Liver (tissue), 9 donors: ENCODE data around the gene BPIFB3. TPM values are rescaled to one million over a fixed set of nuclear protein-coding genes. Genes with fewer than 3 reads are reported as not detected.

Experiments
- DNase-seq: peaks from one replicate; pipeline ENCODE4 v3.0.0-alpha.2; 2017; ENCODE audit warnings: low spot score
- H3K27ac ChIP-seq, 2 donors: one replicate each; pipeline ENCODE4 v1.7.0; 2013; ENCODE audit warnings: inconsistent platforms in 2 of 2, low read length in 2 of 2, control low read depth in 1 of 2, low read depth in 1 of 2, mild to moderate bottlenecking in 1 of 2
- H3K27me3 ChIP-seq, 4 donors: one replicate each; pipeline versions ENCODE4 v1.6.1 to v1.7.0; 2013; ENCODE audit warnings: low read length in 3 of 4, inconsistent platforms in 1 of 4, mild to moderate bottlenecking in 1 of 4, moderate library complexity in 1 of 4; ENCODE audit not compliant: control insufficient read depth in 4 of 4, insufficient read depth in 4 of 4
- H3K36me3 ChIP-seq, 4 donors: one replicate each; pipeline versions ENCODE4 v1.6.1 to v1.7.0; 2013; ENCODE audit warnings: low read length in 3 of 4, mild to moderate bottlenecking in 3 of 4, low read depth in 1 of 4, moderate library complexity in 1 of 4; ENCODE audit not compliant: control insufficient read depth in 4 of 4, insufficient read depth in 3 of 4
- H3K4me1 ChIP-seq, 4 donors: one replicate each; pipeline versions ENCODE4 v1.6.1 to v1.7.0; 2013; ENCODE audit warnings: low read length in 3 of 4, mild to moderate bottlenecking in 3 of 4, moderate library complexity in 1 of 4; ENCODE audit not compliant: control insufficient read depth in 4 of 4, insufficient read depth in 4 of 4
- H3K4me3 ChIP-seq, 3 donors: one replicate each; pipeline versions ENCODE4 v1.6.1 to v1.7.0; 2013; ENCODE audit warnings: low read length in 3 of 3, control low read depth in 1 of 3, low read depth in 1 of 3, mild to moderate bottlenecking in 1 of 3
- H3K9ac ChIP-seq, 2 donors: one replicate each; pipeline ENCODE4 v1.7.0; 2013; ENCODE audit warnings: low read length in 2 of 2, mild to moderate bottlenecking in 2 of 2, moderate library complexity in 2 of 2, control low read depth in 1 of 2, low read depth in 1 of 2
- H3K9me3 ChIP-seq, 4 donors: one replicate each; pipeline versions ENCODE4 v1.6.1 to v1.7.0; 2013; ENCODE audit warnings: low read length in 3 of 4; ENCODE audit not compliant: control insufficient read depth in 4 of 4
- ATF3 ChIP-seq: IDR thresholded peaks from 2 replicates; pipeline ENCODE4 v1.6.1; 2016; ENCODE audit warnings: antibody characterized with exemption
- EGR1 ChIP-seq, 2 donors: IDR thresholded peaks; 2 replicates each; pipeline ENCODE4 v1.6.1; 2016 to 2018; ENCODE audit warnings: antibody characterized with exemption in 2 of 2, low read depth in 2 of 2
- FOXA1 ChIP-seq: IDR thresholded peaks from 2 replicates; pipeline ENCODE4 v1.6.1; 2016; ENCODE audit warnings: antibody characterized with exemption
- FOXA2 ChIP-seq: IDR thresholded peaks from 2 replicates; pipeline ENCODE4 v1.6.1; 2016; ENCODE audit warnings: antibody characterized with exemption
- GABPA ChIP-seq, 2 donors: IDR thresholded peaks in 1 of 2; conservative IDR thresholded peaks in 1 of 2; 2 replicates each; pipeline ENCODE4 v1.6.1; 2016; ENCODE audit warnings: antibody characterized with exemption in 2 of 2, mild to moderate bottlenecking in 1 of 2, moderate library complexity in 1 of 2
- HNF4A ChIP-seq, 2 donors: conservative IDR thresholded peaks; 2 replicates each; pipeline ENCODE4 v1.6.1; 2016; ENCODE audit warnings: antibody characterized with exemption in 2 of 2, mild to moderate bottlenecking in 2 of 2
- HNF4G ChIP-seq: IDR thresholded peaks from 2 replicates; pipeline ENCODE4 v1.6.1; 2016; ENCODE audit warnings: antibody characterized with exemption
- JUND ChIP-seq, 2 donors: IDR thresholded peaks; 2 replicates each; pipeline ENCODE4 v1.6.1; 2016; ENCODE audit warnings: antibody characterized with exemption in 2 of 2
- MAX ChIP-seq: IDR thresholded peaks from 2 replicates; pipeline ENCODE4 v1.6.1; 2016; ENCODE audit warnings: antibody characterized with exemption
- NR2F2 ChIP-seq: IDR thresholded peaks from 2 replicates; pipeline ENCODE4 v1.6.1; 2016; ENCODE audit warnings: antibody characterized with exemption
- RAD21 ChIP-seq, 2 donors: IDR thresholded peaks; 2 replicates each; pipeline ENCODE4 v1.6.1; 2016; ENCODE audit warnings: antibody characterized with exemption in 2 of 2, mild to moderate bottlenecking in 2 of 2
- RXRA ChIP-seq, 2 donors: IDR thresholded peaks; 2 replicates each; pipeline ENCODE4 v1.6.1; 2017 to 2018; ENCODE audit warnings: antibody characterized with exemption in 2 of 2, mild to moderate bottlenecking in 1 of 2
- SP1 ChIP-seq: IDR thresholded peaks from 2 replicates; pipeline ENCODE4 v1.6.1; 2018; ENCODE audit warnings: antibody characterized with exemption, mild to moderate bottlenecking
- TAF1 ChIP-seq: conservative IDR thresholded peaks from 2 replicates; pipeline ENCODE4 v1.6.1; 2016; ENCODE audit warnings: antibody characterized with exemption, mild to moderate bottlenecking
- WGBS: extraction: QIAGEN DNeasy Blood & Tissue Kit; methylation state at CpG from one replicate; pipeline ENCODE4 v1.1.7; 2013; 5-methylcytosine and 5-hydroxymethylcytosine counted together
- polyA plus RNA-seq, 2 donors: library from polyadenylated mRNA; stranded (reverse) in 1 of 2; unstranded in 1 of 2; fragments of 200-250 nt in 1 of 2; fragments of >200 nt in 1 of 2; fragmentation: Nextera tagmentation in 1 of 2; extraction: Ambion mirVana in 1 of 2; gene quantifications; one replicate each; pipeline versions ENCODE4 v1.2.1 to v1.2.3, GENCODE V29; 2013 to 2015
- total RNA-seq, 2 donors: library from RNA; depleted of rRNA; stranded (reverse); fragments of >200 nt; gene quantifications; one replicate each; pipeline ENCODE4 v1.2.3, GENCODE V29; 2014
- TF ChIP-seq, protein P1 (sequence below): IDR thresholded peaks from 2 replicates; pipeline ENCODE4 v1.6.1; 2016; ENCODE audit warnings: antibody characterized with exemption, mild to moderate bottlenecking
- TF ChIP-seq, protein P2 (sequence below): fragments of 150-350 bp; IDR thresholded peaks from 2 replicates; pipeline ENCODE4 v1.5.1; 2017; ENCODE audit warnings: improper control_type of control experiment, low read depth, low read length; ENCODE audit not compliant: missing input control
- TF ChIP-seq, protein P3 (sequence below): IDR thresholded peaks from 2 replicates; pipeline ENCODE4 v1.6.1; 2016; ENCODE audit warnings: antibody characterized with exemption
- donor health status: healthy.
- donor health status: healthy.
- donor health status: healthy.
- donor health status: healthy.
- donor health status: healthy.

The BPIFB3 gene
- total and polyA plus RNA-seq, 4 donors = not detected

GRCh38 chr20:33063271-33063670 is 9.6 kb downstream of the BPIFB3 start (continued):
- TF ChIP-seq, protein P1, sequence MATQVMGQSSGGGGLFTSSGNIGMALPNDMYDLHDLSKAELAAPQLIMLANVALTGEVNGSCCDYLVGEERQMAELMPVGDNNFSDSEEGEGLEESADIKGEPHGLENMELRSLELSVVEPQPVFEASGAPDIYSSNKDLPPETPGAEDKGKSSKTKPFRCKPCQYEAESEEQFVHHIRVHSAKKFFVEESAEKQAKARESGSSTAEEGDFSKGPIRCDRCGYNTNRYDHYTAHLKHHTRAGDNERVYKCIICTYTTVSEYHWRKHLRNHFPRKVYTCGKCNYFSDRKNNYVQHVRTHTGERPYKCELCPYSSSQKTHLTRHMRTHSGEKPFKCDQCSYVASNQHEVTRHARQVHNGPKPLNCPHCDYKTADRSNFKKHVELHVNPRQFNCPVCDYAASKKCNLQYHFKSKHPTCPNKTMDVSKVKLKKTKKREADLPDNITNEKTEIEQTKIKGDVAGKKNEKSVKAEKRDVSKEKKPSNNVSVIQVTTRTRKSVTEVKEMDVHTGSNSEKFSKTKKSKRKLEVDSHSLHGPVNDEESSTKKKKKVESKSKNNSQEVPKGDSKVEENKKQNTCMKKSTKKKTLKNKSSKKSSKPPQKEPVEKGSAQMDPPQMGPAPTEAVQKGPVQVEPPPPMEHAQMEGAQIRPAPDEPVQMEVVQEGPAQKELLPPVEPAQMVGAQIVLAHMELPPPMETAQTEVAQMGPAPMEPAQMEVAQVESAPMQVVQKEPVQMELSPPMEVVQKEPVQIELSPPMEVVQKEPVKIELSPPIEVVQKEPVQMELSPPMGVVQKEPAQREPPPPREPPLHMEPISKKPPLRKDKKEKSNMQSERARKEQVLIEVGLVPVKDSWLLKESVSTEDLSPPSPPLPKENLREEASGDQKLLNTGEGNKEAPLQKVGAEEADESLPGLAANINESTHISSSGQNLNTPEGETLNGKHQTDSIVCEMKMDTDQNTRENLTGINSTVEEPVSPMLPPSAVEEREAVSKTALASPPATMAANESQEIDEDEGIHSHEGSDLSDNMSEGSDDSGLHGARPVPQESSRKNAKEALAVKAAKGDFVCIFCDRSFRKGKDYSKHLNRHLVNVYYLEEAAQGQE = no peak
- TF ChIP-seq HNF4A (conservative IDR thresholded peaks at IDR 0.05) = no peak

GRCh38 chr20:33064572-33065287 is 11.0 kb downstream of the BPIFB3 start:
- Histone ChIP-seq H3K27ac (no peak overlapping the region), H3K36me3 (no peaks in the 10 kb centered on the region), H3K27me3 (no peaks in the 10 kb centered on the region), H3K4me3 (no peak overlapping the region), H3K4me1 (no peaks in the 10 kb centered on the region), H3K9me3 (no peaks in the 10 kb centered on the region), H3K9ac (no peak overlapping the region)
- DNase-seq = no peak
- TF ChIP-seq ATF3 (no peak), SP1 (no peak), GABPA (IDR thresholded peaks at IDR 0.05 in 1 of 2, conservative IDR thresholded peaks at IDR 0.05 in 1 of 2) (no peak), HNF4A (conservative IDR thresholded peaks at IDR 0.05) (no peak), HNF4G (no peak), FOXA1 (no peak), JUND (IDR thresholded peaks at IDR 0.05) (no peak), RXRA (IDR thresholded peaks at IDR 0.05) (no peak), RAD21 (IDR thresholded peaks at IDR 0.05) (no peak), NR2F2 (no peak), FOXA2 (no peak), EGR1 (IDR thresholded peaks at IDR 0.05; ENCODE audit: low read depth in 2 of 2) (no peak), TAF1 (no peak), MAX (no peak)
- TF ChIP-seq, protein P2, sequence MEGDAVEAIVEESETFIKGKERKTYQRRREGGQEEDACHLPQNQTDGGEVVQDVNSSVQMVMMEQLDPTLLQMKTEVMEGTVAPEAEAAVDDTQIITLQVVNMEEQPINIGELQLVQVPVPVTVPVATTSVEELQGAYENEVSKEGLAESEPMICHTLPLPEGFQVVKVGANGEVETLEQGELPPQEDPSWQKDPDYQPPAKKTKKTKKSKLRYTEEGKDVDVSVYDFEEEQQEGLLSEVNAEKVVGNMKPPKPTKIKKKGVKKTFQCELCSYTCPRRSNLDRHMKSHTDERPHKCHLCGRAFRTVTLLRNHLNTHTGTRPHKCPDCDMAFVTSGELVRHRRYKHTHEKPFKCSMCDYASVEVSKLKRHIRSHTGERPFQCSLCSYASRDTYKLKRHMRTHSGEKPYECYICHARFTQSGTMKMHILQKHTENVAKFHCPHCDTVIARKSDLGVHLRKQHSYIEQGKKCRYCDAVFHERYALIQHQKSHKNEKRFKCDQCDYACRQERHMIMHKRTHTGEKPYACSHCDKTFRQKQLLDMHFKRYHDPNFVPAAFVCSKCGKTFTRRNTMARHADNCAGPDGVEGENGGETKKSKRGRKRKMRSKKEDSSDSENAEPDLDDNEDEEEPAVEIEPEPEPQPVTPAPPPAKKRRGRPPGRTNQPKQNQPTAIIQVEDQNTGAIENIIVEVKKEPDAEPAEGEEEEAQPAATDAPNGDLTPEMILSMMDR = no peak
- TF ChIP-seq, protein P3, sequence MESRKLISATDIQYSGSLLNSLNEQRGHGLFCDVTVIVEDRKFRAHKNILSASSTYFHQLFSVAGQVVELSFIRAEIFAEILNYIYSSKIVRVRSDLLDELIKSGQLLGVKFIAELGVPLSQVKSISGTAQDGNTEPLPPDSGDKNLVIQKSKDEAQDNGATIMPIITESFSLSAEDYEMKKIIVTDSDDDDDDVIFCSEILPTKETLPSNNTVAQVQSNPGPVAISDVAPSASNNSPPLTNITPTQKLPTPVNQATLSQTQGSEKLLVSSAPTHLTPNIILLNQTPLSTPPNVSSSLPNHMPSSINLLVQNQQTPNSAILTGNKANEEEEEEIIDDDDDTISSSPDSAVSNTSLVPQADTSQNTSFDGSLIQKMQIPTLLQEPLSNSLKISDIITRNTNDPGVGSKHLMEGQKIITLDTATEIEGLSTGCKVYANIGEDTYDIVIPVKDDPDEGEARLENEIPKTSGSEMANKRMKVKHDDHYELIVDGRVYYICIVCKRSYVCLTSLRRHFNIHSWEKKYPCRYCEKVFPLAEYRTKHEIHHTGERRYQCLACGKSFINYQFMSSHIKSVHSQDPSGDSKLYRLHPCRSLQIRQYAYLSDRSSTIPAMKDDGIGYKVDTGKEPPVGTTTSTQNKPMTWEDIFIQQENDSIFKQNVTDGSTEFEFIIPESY = no peak
- WGBS = 93% methylated on average over 11 of the region's 11 CpGs
